Measurements from ENCODE around the gene ENTR1.

ENTR1 gene

DNA sequence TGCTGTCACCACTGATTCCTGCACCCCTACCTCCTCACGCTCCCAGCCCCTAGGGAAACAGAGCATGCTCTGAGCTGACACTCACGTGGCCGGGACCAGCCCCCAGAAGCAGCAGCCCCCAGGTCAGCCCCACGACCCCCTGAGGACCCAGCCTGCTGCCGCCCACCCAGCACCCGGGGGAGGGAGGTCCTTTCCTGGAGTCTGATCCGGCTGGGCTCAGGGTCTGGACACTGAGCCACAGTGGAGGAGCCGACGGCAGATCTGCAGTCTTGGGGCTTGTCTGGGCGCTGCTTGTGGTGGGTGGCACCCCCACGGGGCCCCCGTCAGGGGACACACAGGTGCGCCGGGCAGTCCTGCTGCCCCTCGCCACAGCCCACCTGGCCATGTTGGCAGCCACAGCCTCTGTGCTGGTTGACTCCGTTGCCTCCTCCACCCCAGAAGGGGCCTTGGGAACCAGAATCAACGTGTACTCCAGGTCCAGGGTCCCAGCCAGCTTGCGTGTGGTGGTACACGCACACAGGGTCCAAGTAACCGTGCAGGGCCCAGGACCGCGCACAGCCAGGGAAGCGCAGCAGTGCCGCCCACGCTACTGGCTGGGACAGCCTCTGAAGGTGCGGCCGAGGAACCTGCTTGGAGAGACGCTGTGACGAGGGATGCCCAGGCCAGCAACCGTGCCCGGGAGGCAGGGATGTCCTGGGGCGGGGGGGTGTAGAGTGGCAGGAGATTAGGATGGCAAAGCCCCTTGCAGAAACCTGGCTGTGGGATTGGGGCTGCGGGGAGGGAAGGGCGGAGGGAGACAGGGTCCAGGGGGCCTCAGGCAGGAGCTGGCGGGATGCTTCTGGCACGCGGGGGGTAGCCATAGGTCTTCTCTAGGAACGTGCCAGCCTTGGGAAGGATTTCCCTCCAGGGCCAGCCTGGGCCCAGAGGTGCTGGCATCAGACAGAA lies 50.4 kb downstream of the ENTR1 start:
- ChIA-PET POLR2A (no interaction called here), CTCF (no interaction called here)
- Histone ChIP-seq H3K4me3 (ENCODE audit: low read depth, low read length) (no peak overlapping the region), H3K4me1 (ENCODE audit: control insufficient read depth, insufficient read depth, low read length) (no peaks in the 10 kb centered on the region; the same call in 1 of the 2 replicates), H3K27ac (ENCODE audit: extremely low read depth, low read depth, low read length) (no peak overlapping the region), H3K36me3 (ENCODE audit: control insufficient read depth in 2 of 2, insufficient read depth in 1 of 2, low read length in 2 of 2) (peaks cover 0 to 25% of the 10 kb centered on the region in 2 experiments; a peak in 1 of 3 replicates), H3K9me3 (ENCODE audit: control insufficient read depth, insufficient read depth, low read depth, low read length) (no peaks in the 10 kb centered on the region)
- no peak for TF ChIP-seq ZNF114 (tag by site-specific recombination; IDR thresholded peaks at IDR 0.05)
- TF ChIP-seq EGR2 (tag by site-specific recombination; IDR thresholded peaks at IDR 0.05; ENCODE audit: low read depth), result peak; percentile 65; the same call in 1 of the 2 replicates
- TF ChIP-seq, protein P1, sequence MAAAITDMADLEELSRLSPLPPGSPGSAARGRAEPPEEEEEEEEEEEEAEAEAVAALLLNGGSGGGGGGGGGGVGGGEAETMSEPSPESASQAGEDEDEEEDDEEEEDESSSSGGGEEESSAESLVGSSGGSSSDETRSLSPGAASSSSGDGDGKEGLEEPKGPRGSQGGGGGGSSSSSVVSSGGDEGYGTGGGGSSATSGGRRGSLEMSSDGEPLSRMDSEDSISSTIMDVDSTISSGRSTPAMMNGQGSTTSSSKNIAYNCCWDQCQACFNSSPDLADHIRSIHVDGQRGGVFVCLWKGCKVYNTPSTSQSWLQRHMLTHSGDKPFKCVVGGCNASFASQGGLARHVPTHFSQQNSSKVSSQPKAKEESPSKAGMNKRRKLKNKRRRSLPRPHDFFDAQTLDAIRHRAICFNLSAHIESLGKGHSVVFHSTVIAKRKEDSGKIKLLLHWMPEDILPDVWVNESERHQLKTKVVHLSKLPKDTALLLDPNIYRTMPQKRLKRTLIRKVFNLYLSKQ (tag by site-specific recombination; IDR thresholded peaks at IDR 0.05; ENCODE audit: borderline replicate concordance), result no peak
- no peak for TF ChIP-seq ZNF623 (tag by site-specific recombination; IDR thresholded peaks at IDR 0.05)
- TF ChIP-seq GLIS2 (tag by site-specific recombination; IDR thresholded peaks at IDR 0.05), result peak; percentile 28; the same call in 1 of the 2 replicates
- no peak for TF ChIP-seq ZNF510 (tag by site-specific recombination; IDR thresholded peaks at IDR 0.05; ENCODE audit: insufficient replicate concordance)
- peak; percentile 25; the same call in 1 of the 2 replicates for TF ChIP-seq ZNF600 (tag by site-specific recombination; IDR thresholded peaks at IDR 0.05)
- TF ChIP-seq ZFHX2 (tag by site-specific recombination; conservative IDR thresholded peaks at IDR 0.05), result peak; percentile 60; the same call in 1 of the 2 replicates

DNA sequence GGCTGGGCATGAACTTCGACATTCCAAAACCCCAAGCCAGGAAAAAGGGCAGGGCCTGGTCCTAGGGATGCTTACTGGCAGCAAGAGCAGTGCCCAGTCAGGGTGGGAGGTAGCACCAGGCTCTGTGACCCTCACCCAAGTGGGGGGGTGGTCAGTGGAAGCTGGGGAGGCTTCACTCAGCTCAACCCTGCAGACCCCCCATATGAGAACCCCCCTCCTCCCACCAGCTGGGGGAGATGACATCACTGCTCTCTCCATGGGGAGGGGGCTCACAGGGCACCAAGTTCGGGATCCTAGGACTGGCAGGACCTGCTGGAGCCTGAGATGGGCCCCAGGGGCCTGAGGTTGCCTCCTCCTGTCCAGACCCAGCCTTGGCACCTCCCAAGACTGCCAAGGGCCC lies 51.5 kb downstream of the ENTR1 start:
- H3K36me3 ChIP-seq (ENCODE audit: control insufficient read depth in 2 of 2, insufficient read depth in 1 of 2, low read length in 2 of 2), result peaks cover 0 to 25% of the 10 kb centered on the region in 2 experiments; a peak in 1 of 3 replicates
- POLR2A ChIA-PET, result interaction anchor here (0.5 kb wide), 1 partner anchor 357 kb away, joined by 5 read pairs; no protein-coding TSS in a partner anchor
- H3K27ac ChIP-seq (ENCODE audit: extremely low read depth, low read depth, low read length), result no peak overlapping the region
- no peak overlapping the region for H3K4me3 ChIP-seq (ENCODE audit: low read depth, low read length)
- CTCF ChIA-PET, result interaction anchor here (1.0 kb wide), 1 partner anchor 19 kb away, joined by 6 read pairs; no protein-coding TSS in a partner anchor
- no peaks in the 10 kb centered on the region; the same call in 1 of the 2 replicates for H3K4me1 ChIP-seq (ENCODE audit: control insufficient read depth, insufficient read depth, low read length)
- H3K9me3 ChIP-seq (ENCODE audit: control insufficient read depth, insufficient read depth, low read depth, low read length), result no peaks in the 10 kb centered on the region
- no peak for TF ChIP-seq YY2 (tag by site-specific recombination; IDR thresholded peaks at IDR 0.05)
- TF ChIP-seq, protein P2, sequence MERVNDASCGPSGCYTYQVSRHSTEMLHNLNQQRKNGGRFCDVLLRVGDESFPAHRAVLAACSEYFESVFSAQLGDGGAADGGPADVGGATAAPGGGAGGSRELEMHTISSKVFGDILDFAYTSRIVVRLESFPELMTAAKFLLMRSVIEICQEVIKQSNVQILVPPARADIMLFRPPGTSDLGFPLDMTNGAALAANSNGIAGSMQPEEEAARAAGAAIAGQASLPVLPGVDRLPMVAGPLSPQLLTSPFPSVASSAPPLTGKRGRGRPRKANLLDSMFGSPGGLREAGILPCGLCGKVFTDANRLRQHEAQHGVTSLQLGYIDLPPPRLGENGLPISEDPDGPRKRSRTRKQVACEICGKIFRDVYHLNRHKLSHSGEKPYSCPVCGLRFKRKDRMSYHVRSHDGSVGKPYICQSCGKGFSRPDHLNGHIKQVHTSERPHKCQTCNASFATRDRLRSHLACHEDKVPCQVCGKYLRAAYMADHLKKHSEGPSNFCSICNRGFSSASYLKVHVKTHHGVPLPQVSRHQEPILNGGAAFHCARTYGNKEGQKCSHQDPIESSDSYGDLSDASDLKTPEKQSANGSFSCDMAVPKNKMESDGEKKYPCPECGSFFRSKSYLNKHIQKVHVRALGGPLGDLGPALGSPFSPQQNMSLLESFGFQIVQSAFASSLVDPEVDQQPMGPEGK (tag by site-specific recombination; IDR thresholded peaks at IDR 0.05), result peak; percentile 24; the same call in 1 of the 2 replicates
- TF ChIP-seq ZNF223 (tag by site-specific recombination; IDR thresholded peaks at IDR 0.05), result no peak
- no peak for TF ChIP-seq SETDB1 (IDR thresholded peaks at IDR 0.05; ENCODE audit: insufficient read length, low read length)
- TF ChIP-seq, protein P3, sequence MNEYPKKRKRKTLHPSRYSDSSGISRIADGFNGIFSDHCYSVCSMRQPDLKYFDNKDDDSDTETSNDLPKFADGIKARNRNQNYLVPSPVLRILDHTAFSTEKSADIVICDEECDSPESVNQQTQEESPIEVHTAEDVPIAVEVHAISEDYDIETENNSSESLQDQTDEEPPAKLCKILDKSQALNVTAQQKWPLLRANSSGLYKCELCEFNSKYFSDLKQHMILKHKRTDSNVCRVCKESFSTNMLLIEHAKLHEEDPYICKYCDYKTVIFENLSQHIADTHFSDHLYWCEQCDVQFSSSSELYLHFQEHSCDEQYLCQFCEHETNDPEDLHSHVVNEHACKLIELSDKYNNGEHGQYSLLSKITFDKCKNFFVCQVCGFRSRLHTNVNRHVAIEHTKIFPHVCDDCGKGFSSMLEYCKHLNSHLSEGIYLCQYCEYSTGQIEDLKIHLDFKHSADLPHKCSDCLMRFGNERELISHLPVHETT (tag by site-specific recombination; IDR thresholded peaks at IDR 0.05), result no peak
- TF ChIP-seq GLIS2 (tag by site-specific recombination; IDR thresholded peaks at IDR 0.05), result peak; percentile 55; the same call in 1 of the 2 replicates
- TF ChIP-seq, protein P4, sequence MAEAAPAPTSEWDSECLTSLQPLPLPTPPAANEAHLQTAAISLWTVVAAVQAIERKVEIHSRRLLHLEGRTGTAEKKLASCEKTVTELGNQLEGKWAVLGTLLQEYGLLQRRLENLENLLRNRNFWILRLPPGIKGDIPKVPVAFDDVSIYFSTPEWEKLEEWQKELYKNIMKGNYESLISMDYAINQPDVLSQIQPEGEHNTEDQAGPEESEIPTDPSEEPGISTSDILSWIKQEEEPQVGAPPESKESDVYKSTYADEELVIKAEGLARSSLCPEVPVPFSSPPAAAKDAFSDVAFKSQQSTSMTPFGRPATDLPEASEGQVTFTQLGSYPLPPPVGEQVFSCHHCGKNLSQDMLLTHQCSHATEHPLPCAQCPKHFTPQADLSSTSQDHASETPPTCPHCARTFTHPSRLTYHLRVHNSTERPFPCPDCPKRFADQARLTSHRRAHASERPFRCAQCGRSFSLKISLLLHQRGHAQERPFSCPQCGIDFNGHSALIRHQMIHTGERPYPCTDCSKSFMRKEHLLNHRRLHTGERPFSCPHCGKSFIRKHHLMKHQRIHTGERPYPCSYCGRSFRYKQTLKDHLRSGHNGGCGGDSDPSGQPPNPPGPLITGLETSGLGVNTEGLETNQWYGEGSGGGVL (tag by site-specific recombination; IDR thresholded peaks at IDR 0.05), result peak; percentile 65
- no peak for TF ChIP-seq ZNF174 (tag by site-specific recombination; IDR thresholded peaks at IDR 0.05)
- TF ChIP-seq ZNF791 (tag by site-specific recombination; IDR thresholded peaks at IDR 0.05), result no peak
- TF ChIP-seq, protein P5, sequence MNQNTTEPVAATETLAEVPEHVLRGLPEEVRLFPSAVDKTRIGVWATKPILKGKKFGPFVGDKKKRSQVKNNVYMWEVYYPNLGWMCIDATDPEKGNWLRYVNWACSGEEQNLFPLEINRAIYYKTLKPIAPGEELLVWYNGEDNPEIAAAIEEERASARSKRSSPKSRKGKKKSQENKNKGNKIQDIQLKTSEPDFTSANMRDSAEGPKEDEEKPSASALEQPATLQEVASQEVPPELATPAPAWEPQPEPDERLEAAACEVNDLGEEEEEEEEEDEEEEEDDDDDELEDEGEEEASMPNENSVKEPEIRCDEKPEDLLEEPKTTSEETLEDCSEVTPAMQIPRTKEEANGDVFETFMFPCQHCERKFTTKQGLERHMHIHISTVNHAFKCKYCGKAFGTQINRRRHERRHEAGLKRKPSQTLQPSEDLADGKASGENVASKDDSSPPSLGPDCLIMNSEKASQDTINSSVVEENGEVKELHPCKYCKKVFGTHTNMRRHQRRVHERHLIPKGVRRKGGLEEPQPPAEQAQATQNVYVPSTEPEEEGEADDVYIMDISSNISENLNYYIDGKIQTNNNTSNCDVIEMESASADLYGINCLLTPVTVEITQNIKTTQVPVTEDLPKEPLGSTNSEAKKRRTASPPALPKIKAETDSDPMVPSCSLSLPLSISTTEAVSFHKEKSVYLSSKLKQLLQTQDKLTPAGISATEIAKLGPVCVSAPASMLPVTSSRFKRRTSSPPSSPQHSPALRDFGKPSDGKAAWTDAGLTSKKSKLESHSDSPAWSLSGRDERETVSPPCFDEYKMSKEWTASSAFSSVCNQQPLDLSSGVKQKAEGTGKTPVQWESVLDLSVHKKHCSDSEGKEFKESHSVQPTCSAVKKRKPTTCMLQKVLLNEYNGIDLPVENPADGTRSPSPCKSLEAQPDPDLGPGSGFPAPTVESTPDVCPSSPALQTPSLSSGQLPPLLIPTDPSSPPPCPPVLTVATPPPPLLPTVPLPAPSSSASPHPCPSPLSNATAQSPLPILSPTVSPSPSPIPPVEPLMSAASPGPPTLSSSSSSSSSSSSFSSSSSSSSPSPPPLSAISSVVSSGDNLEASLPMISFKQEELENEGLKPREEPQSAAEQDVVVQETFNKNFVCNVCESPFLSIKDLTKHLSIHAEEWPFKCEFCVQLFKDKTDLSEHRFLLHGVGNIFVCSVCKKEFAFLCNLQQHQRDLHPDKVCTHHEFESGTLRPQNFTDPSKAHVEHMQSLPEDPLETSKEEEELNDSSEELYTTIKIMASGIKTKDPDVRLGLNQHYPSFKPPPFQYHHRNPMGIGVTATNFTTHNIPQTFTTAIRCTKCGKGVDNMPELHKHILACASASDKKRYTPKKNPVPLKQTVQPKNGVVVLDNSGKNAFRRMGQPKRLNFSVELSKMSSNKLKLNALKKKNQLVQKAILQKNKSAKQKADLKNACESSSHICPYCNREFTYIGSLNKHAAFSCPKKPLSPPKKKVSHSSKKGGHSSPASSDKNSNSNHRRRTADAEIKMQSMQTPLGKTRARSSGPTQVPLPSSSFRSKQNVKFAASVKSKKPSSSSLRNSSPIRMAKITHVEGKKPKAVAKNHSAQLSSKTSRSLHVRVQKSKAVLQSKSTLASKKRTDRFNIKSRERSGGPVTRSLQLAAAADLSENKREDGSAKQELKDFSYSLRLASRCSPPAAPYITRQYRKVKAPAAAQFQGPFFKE (tag by site-specific recombination; IDR thresholded peaks at IDR 0.05; ENCODE audit: borderline replicate concordance), result no peak
- TF ChIP-seq ZNF670 (tag by site-specific recombination; IDR thresholded peaks at IDR 0.05; ENCODE audit: low read depth), result no peak
- TF ChIP-seq ZNF24 (tag by site-specific recombination; IDR thresholded peaks at IDR 0.05), result no peak

Data from HEK293 (cell line).